ENCODE measurements around the gene AARS1. TPM values are rescaled to one million over a fixed set of nuclear protein-coding genes. Genes with fewer than 3 reads are reported as not detected.

AARS1 gene
- total and polyA plus RNA-seq, 2 of the 8 experiments (the other 6 are each of a cell fraction or from before 2014, with no cell fraction given), result 130 to 235 TPM

GRCh38 chr16:70304892-70305448 lies 15.7 kb upstream of the AARS1 start:
- H4K8ac ChIP-seq (ENCODE audit: extremely low read depth, insufficient read depth, low read length), result no peak overlapping the region
- ChIA-PET CTCF (ENCODE audit: partially characterized antibody) (no interaction called here), POLR2A (ENCODE audit: partially characterized antibody) (interaction anchor here (1.5 kb wide), 1 partner anchor 22 kb away, joined by 6 read pairs; no protein-coding TSS in a partner anchor)
- FAIRE-seq, result no peak
- peaks cover 0 to 1% of the 10 kb centered on the region in 2 experiments for H4K20me1 ChIP-seq (replicated peaks in 1 of 2; ENCODE audit: control insufficient read depth in 1 of 2, insufficient read depth in 2 of 2, low read length in 2 of 2)
- no peak overlapping the region for H2BK120ac ChIP-seq (replicated peaks; ENCODE audit: low read depth, low read length)
- H3K79me1 ChIP-seq (ENCODE audit: low read depth, low read length), result peaks cover 5% of the 10 kb centered on the region; the same call in 1 of the 2 replicates
- H3K56ac ChIP-seq (replicated peaks; ENCODE audit: insufficient read length, low read depth, low read length), result no peak overlapping the region
- H2AFZ ChIP-seq (ENCODE audit: low read length), result no peak overlapping the region
- H3K27me3 ChIP-seq (replicated peaks in 1 of 4; ENCODE audit: control insufficient read depth in 3 of 4, extremely low read depth in 1 of 4, insufficient read depth in 3 of 4, low read length in 3 of 4), result no peaks in the 10 kb centered on the region
- H3K23me2 ChIP-seq (ENCODE audit: low read depth, low read length), result no peaks in the 10 kb centered on the region
- no peak overlapping the region for H3K4me3 ChIP-seq (ENCODE audit: extremely low read depth in 1 of 4, insufficient read depth in 2 of 4, low read depth in 3 of 4, low read length in 4 of 4)
- no peak overlapping the region for H3K4me2 ChIP-seq (ENCODE audit: insufficient read depth in 1 of 2, low read depth in 2 of 2, low read length in 2 of 2)
- no peaks in the 10 kb centered on the region for H3K9me3 ChIP-seq (ENCODE audit: insufficient read depth in 2 of 2, low read depth in 1 of 2, low read length in 1 of 2)
- TF ChIP-seq JUND (IDR thresholded peaks at IDR 0.05; ENCODE audit: low read length), result no peak
- no peak for TF ChIP-seq SUZ12 (IDR thresholded peaks at IDR 0.05; ENCODE audit: low read length)
- no peak for TF ChIP-seq GABPA (IDR thresholded peaks at IDR 0.05; ENCODE audit: borderline replicate concordance, insufficient read depth, low read length)
- no peak for TF ChIP-seq RBBP5 (IDR thresholded peaks at IDR 0.05; ENCODE audit: borderline replicate concordance, low read depth, low read length)
- no peak for TF ChIP-seq JUN (IDR thresholded peaks at IDR 0.05; ENCODE audit: low read depth, low read length)
- no peak for TF ChIP-seq TBP (IDR thresholded peaks at IDR 0.05; ENCODE audit: low read depth, low read length)
- no peak for TF ChIP-seq RXRA (IDR thresholded peaks at IDR 0.05; ENCODE audit: insufficient read depth, low read depth, low read length)
- TF ChIP-seq PHF8 (conservative IDR thresholded peaks at IDR 0.05; ENCODE audit: low read depth, low read length), result no peak
- no peak for TF ChIP-seq FOSL1 (IDR thresholded peaks at IDR 0.05; ENCODE audit: insufficient read depth, low read depth, low read length)
- no peak for TF ChIP-seq CREB1 (IDR thresholded peaks at IDR 0.05)
- TF ChIP-seq CHD2 (IDR thresholded peaks at IDR 0.05; ENCODE audit: low read length), result no peak
- TF ChIP-seq E2F6 (IDR thresholded peaks at IDR 0.05), result no peak
- TF ChIP-seq POU5F1 (IDR thresholded peaks at IDR 0.05; ENCODE audit: low read depth, low read length), result no peak
- no peak for TF ChIP-seq SRF (IDR thresholded peaks at IDR 0.05; ENCODE audit: low read depth, low read length)
- H3K27ac ChIP-seq (ENCODE audit: low read depth, low read length), result no peak overlapping the region
- H3K23ac ChIP-seq (ENCODE audit: insufficient read length), result no peak overlapping the region
- no peak overlapping the region for H4K91ac ChIP-seq (replicated peaks; ENCODE audit: insufficient read length, low read length)
- no peaks in the 10 kb centered on the region; a peak in 1 of 8 replicates for H3K36me3 ChIP-seq (ENCODE audit: control insufficient read depth in 2 of 4, insufficient read depth in 4 of 4, low read length in 3 of 4)
- H3K79me2 ChIP-seq (ENCODE audit: control insufficient read depth in 1 of 2, insufficient read depth in 2 of 2, low read length in 2 of 2), result peaks cover 5 to 62% of the 10 kb centered on the region in 2 experiments
- no peak overlapping the region for H4K5ac ChIP-seq (ENCODE audit: insufficient read length, low read depth, low read length)
- no peaks in the 10 kb centered on the region for H3K4me1 ChIP-seq (replicated peaks in 1 of 4; ENCODE audit: control insufficient read depth in 3 of 4, insufficient read depth in 4 of 4, low read length in 3 of 4)
- no peak overlapping the region for H2BK5ac ChIP-seq (ENCODE audit: low read depth, low read length)
- no peak overlapping the region for H3K18ac ChIP-seq (ENCODE audit: extremely low read depth, low read length)
- WGBS, 2 experiments (ENCODE audit: extremely low coverage in 1 of 2, insufficient coverage in 1 of 2, insufficient read length in 1 of 2, insufficient replicate concordance in 2 of 2, low coverage in 1 of 2, low lambda C conversion rate in 2 of 2, missing lambda C conversion rate in 1 of 2), result 92% methylated on average over 3 of the region's 3 CpGs; no CpG with 5 or more reads in 1 of the 2 experiments
- no peak overlapping the region for H2AK5ac ChIP-seq (ENCODE audit: low read depth, low read length)
- H3K4ac ChIP-seq (replicated peaks; ENCODE audit: insufficient read length, low read depth, low read length), result no peak overlapping the region
- DNase-seq (ENCODE audit: low read depth in 1 of 2, low spot score in 2 of 2), result no peak
- H2BK15ac ChIP-seq (ENCODE audit: low read length), result no peak overlapping the region
- no peak overlapping the region for H2BK20ac ChIP-seq (ENCODE audit: low read length)
- H2BK12ac ChIP-seq (ENCODE audit: low read depth, low read length), result no peak overlapping the region
- no peak overlapping the region for H3K14ac ChIP-seq (ENCODE audit: insufficient read length)
- H3K9ac ChIP-seq (replicated peaks in 1 of 4; ENCODE audit: extremely low read depth in 1 of 4, low read depth in 3 of 4, low read length in 3 of 4), result no peak overlapping the region

Measured in H1 (cell line).